Measurements from ENCODE around the gene CFP.

DNA sequence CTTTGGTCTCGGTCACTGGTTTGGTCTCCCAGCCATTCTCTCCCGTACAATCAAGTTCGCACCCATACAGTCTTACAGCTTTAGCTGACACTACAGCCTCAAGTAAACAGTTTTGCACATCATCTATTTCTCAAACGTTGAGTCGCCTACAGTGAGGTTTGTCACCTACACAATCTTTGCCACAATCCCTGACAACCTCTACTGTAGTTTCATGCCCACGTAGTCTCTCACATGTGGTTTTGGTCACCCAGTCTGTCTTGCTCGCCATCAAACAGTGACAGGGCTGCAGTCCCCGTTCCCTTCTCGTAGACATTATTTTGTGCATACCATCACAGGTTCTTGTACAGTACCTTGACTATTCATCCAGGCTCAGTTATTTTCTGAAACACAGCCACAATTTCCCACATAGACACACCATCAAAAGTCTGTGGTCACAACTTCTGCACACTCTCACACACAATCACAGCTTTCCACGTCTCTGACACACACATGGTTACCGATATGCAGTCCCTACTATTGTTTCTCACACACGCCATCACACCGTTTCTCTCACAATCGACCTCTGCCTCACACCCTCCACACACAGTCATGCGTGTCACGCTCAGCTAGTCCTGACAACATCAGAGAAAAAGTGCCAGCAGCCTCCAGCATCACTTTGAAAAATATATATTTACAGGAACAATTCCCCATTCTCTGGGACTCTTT, 5.3 kb upstream of the CFP start:
- TF ChIP-seq CTCF (IDR thresholded peaks at IDR 0.05; ENCODE audit: poor library complexity) (no peak), EZH2 (IDR thresholded peaks at IDR 0.05; ENCODE audit: borderline replicate concordance) (no peak)

Measured in hepatocyte (in vitro differentiated cells).